Measurements from ENCODE around the gene ARID1B.

- TF ChIP-seq GATA2 (IDR thresholded peaks at IDR 0.05; ENCODE audit: low read depth, low read length) (no peak), GATA3 (IDR thresholded peaks at IDR 0.05; ENCODE audit: low read depth, low read length) (no peak)
Measured at GRCh38 chr6:157206359-157206815, 429.2 kb downstream of the ARID1B start.
